ENCODE results near the gene FGFRL1.
A peak's percentile ranks its signal among the peaks of the same experiment; 100 is the strongest.

Gene FGFRL1

DNA sequence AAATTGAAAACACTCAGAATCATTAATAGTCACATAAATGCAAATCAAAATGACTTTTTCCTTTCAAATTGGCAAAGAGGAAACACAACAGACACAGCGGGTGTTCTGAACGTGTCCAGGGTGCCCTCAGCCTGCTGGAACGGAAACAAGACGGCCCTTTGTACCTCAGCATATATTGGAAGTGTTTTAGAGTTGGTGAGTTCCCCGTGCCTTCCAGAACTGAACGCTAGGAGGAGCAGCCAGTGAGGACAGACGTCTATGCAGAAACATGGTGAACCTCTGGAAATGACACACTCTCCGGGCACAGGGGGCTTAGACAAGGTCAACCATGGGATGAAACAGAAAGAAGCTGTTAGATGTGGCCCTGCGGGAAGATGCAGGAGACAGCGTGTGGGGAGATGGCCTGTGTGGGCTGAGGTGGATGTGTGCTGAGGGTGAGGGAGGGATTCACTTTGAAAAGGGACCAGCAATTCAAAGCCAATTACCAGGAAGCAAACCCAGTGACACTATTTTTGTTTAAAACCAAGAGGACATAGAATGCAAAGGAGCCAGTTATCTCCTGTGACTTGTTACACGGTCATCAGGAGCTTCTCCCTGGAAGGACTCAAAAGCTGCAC lies 61.5 kb downstream of the FGFRL1 start:
- Histone ChIP-seq H3K27me3 (ENCODE audit: control insufficient read depth, low read length) (peaks cover 18% of the 10 kb centered on the region), H3K79me2 (ENCODE audit: control insufficient read depth, low read length) (no peaks in the 10 kb centered on the region), H3K4me1 (ENCODE audit: control insufficient read depth, low read length) (peaks cover 3% of the 10 kb centered on the region; the same call in 1 of the 2 replicates), H4K20me1 (ENCODE audit: control insufficient read depth, insufficient read depth, low read depth, low read length) (no peaks in the 10 kb centered on the region), H3K36me3 (ENCODE audit: control insufficient read depth, low read length) (no peaks in the 10 kb centered on the region), H3K27ac (ENCODE audit: low read depth, low read length) (no peak overlapping the region), H3K9me3 (ENCODE audit: control insufficient read depth, insufficient read depth, low read length) (no peaks in the 10 kb centered on the region), H3K4me3 (ENCODE audit: low read length) (no peak overlapping the region), H3F3A (ENCODE audit: control insufficient read depth, insufficient read depth) (no peaks in the 10 kb centered on the region), H3K9me2 (replicated peaks; ENCODE audit: control insufficient read depth, low read length) (no peaks in the 10 kb centered on the region), H3K4me2 (ENCODE audit: low read length) (no peak overlapping the region)
- TF ChIP-seq, protein P1, sequence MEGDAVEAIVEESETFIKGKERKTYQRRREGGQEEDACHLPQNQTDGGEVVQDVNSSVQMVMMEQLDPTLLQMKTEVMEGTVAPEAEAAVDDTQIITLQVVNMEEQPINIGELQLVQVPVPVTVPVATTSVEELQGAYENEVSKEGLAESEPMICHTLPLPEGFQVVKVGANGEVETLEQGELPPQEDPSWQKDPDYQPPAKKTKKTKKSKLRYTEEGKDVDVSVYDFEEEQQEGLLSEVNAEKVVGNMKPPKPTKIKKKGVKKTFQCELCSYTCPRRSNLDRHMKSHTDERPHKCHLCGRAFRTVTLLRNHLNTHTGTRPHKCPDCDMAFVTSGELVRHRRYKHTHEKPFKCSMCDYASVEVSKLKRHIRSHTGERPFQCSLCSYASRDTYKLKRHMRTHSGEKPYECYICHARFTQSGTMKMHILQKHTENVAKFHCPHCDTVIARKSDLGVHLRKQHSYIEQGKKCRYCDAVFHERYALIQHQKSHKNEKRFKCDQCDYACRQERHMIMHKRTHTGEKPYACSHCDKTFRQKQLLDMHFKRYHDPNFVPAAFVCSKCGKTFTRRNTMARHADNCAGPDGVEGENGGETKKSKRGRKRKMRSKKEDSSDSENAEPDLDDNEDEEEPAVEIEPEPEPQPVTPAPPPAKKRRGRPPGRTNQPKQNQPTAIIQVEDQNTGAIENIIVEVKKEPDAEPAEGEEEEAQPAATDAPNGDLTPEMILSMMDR (IDR thresholded peaks at IDR 0.05; ENCODE audit: low read depth, low read length, poor library complexity, severe bottlenecking): peak; percentile 75
- no peak for TF ChIP-seq EZH2phosphoT487 (IDR thresholded peaks at IDR 0.05; ENCODE audit: borderline replicate concordance, low read length)

DNA sequence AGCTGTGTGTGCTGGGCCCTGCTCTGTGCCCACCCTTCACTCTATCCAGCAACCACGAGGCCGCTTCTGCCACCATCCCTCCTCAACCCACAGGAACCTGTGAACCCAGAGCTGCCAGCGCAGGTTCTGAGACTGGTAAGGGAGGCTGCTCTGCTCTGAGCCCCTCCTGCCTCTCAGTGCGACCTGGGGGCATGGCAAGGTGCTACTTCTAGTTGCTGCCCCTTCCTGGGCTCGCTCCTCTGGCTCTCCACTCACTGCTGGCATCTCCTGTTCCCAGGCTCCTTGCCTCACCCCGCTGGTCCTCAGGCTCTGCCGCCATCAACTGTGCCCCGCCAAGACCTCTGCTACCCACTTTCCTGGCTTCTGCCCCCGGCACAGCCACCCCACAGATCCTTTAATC lies 62.7 kb downstream of the FGFRL1 start:
- peaks cover 3% of the 10 kb centered on the region; the same call in 1 of the 2 replicates for H3K4me1 ChIP-seq (ENCODE audit: control insufficient read depth, low read length)
- TF ChIP-seq, protein P1 (IDR thresholded peaks at IDR 0.05; ENCODE audit: low read depth, low read length, poor library complexity, severe bottlenecking): no peak
- no peak for TF ChIP-seq EZH2phosphoT487 (IDR thresholded peaks at IDR 0.05; ENCODE audit: borderline replicate concordance, low read length)
- H3K27me3 ChIP-seq (ENCODE audit: control insufficient read depth, low read length): peaks cover 18% of the 10 kb centered on the region
- no peaks in the 10 kb centered on the region for H3K79me2 ChIP-seq (ENCODE audit: control insufficient read depth, low read length)
- H3K4me2 ChIP-seq (ENCODE audit: low read length): no peak overlapping the region
- H3K4me3 ChIP-seq (ENCODE audit: low read length): no peak overlapping the region
- no peaks in the 10 kb centered on the region for H4K20me1 ChIP-seq (ENCODE audit: control insufficient read depth, insufficient read depth, low read depth, low read length)
- no peaks in the 10 kb centered on the region for H3K36me3 ChIP-seq (ENCODE audit: control insufficient read depth, low read length)
- no peaks in the 10 kb centered on the region for H3F3A ChIP-seq (ENCODE audit: control insufficient read depth, insufficient read depth)
- H3K9me3 ChIP-seq (ENCODE audit: control insufficient read depth, insufficient read depth, low read length): no peaks in the 10 kb centered on the region
- no peaks in the 10 kb centered on the region for H3K9me2 ChIP-seq (replicated peaks; ENCODE audit: control insufficient read depth, low read length)
- no peak overlapping the region for H3K27ac ChIP-seq (ENCODE audit: low read depth, low read length)

DNA sequence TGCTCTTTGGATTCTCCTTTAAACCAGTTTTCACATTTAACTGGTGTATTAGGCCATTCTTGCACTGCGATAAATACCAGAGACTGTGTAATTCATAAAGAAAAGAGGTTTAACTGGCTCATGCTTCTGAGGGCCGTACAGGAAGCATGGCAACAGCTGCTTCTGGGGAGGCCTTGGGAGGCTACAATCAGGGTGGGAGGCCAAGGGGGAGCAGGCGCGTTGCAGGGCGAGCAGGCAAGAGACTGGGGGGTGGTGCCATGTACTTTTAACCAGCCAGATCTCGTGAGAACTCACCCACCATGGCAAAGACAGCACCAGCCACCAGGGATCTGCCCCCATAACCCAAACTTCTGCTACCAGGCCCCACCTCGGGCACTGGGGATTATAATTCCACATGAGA lies 63.8 kb downstream of the FGFRL1 start:
- Histone ChIP-seq H3K4me3 (ENCODE audit: low read length) (no peak overlapping the region), H3K4me1 (ENCODE audit: control insufficient read depth, low read length) (peaks cover 3% of the 10 kb centered on the region; the same call in 1 of the 2 replicates), H4K20me1 (ENCODE audit: control insufficient read depth, insufficient read depth, low read depth, low read length) (no peaks in the 10 kb centered on the region), H3K36me3 (ENCODE audit: control insufficient read depth, low read length) (no peaks in the 10 kb centered on the region), H3F3A (ENCODE audit: control insufficient read depth, insufficient read depth) (no peaks in the 10 kb centered on the region), H3K79me2 (ENCODE audit: control insufficient read depth, low read length) (no peaks in the 10 kb centered on the region), H3K9me3 (ENCODE audit: control insufficient read depth, insufficient read depth, low read length) (no peaks in the 10 kb centered on the region), H3K27me3 (ENCODE audit: control insufficient read depth, low read length) (peaks cover 18% of the 10 kb centered on the region), H3K4me2 (ENCODE audit: low read length) (no peak overlapping the region), H3K9me2 (replicated peaks; ENCODE audit: control insufficient read depth, low read length) (no peaks in the 10 kb centered on the region), H3K27ac (ENCODE audit: low read depth, low read length) (no peak overlapping the region)
- TF ChIP-seq, protein P1 (IDR thresholded peaks at IDR 0.05; ENCODE audit: low read depth, low read length, poor library complexity, severe bottlenecking): no peak
- no peak for TF ChIP-seq EZH2phosphoT487 (IDR thresholded peaks at IDR 0.05; ENCODE audit: borderline replicate concordance, low read length)
